GM12874 (cell line): Measurements from ENCODE around the gene UGGT2.

Experiments
- CTCF ChIP-seq: IDR thresholded peaks from 2 replicates; pipeline ENCODE4 v1.5.1; 2011; ENCODE audit warnings: low read depth, mild to moderate bottlenecking, control low read depth, low read length, moderate library complexity; ENCODE audit not compliant: insufficient read depth

UGGT2 gene

DNA sequence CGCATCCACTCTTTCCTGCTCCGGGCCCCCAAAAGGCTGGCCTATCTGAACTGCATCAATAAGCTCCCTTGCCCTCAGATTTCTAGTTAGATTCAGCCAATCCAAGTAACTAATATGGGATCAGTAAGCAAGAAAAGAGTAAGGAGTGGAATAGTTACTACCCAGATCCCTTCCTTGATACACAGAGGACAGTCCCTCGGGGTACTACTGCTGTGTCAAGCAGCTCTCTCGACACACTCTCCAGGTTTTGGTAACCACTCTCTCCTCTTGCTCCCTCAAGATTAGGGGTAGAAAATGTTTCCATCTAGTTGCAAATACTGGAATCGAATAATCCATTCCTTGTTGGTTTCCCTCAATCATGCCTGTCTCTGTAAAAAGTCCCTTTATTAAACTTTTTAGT is 65.4 kb downstream of the UGGT2 start:
- no peak for TF ChIP-seq CTCF

DNA sequence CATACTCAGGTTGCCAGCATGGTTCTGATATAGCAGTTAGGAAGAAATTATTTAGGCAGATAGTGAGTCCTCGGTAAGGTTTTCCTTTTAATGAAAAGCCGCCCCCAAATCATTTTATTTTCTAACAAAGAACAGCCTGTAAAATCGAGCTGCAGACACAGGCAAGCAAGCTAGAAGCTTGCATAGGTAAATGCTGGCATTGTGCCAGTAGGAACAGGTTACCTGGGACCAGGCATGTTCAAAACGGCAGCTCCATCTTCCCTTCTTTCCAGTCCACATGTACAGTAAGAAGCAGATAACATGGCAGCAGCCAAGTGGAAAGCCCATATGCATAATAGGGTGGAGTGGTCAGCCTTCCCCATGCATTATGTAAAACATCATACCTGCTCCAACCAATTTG is 71.1 kb downstream of the UGGT2 start:
- no peak for TF ChIP-seq CTCF

- no peak for TF ChIP-seq CTCF
Observed at GRCh38 chr13:95970878-95971277, 82.3 kb downstream of the UGGT2 start.

GRCh38 chr13:95968906-95969305 is 84.3 kb downstream of the UGGT2 start:
- no peak for TF ChIP-seq CTCF

DNA sequence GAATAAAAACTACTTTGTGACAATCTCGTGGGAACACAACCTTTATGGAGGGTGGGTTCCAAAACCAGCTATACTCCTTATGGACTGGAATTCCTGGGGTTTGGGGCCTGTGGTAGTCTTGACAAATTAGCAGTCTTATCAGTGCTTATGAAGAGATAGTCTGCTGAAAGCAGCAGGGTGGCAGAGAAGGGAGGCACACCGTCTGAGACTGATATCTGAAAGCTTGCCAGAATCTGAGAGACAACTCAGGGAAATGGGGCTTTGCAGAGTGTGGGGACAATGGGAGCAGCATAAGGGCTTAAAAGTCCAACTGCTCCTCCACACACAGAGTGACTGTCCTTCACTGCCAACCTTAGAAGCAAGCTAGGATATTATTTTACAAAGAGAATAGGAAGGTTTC is 95.9 kb downstream of the UGGT2 start:
- TF ChIP-seq CTCF: no peak

- no peak for TF ChIP-seq CTCF
Observed at GRCh38 chr13:95956589-95957148, 96.5 kb downstream of the UGGT2 start.

GRCh38 chr13:95955719-95956118 is 97.5 kb downstream of the UGGT2 start:
- no peak for TF ChIP-seq CTCF

DNA sequence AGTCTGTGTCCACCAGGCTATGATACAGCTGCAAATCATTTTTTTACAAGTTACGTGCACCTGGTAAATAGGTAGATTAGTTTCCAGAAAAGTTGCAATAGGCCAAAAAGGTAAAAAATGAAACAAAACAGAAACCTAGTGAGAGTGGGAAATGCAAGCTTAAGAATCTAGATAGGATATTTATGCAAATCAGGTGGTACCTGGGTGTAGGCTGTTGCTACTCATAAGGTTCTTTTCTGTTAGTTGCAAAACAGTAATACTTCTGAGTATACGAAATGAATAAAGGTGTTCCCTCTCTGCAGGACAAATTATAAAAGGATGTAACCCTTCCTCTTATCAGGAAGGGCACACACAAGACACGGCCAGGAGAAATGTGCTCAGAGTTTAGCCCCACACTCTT is 97.9 kb downstream of the UGGT2 start:
- TF ChIP-seq CTCF: no peak
